ENCODE measurements around the gene KIF7.

KIF7 gene

DNA sequence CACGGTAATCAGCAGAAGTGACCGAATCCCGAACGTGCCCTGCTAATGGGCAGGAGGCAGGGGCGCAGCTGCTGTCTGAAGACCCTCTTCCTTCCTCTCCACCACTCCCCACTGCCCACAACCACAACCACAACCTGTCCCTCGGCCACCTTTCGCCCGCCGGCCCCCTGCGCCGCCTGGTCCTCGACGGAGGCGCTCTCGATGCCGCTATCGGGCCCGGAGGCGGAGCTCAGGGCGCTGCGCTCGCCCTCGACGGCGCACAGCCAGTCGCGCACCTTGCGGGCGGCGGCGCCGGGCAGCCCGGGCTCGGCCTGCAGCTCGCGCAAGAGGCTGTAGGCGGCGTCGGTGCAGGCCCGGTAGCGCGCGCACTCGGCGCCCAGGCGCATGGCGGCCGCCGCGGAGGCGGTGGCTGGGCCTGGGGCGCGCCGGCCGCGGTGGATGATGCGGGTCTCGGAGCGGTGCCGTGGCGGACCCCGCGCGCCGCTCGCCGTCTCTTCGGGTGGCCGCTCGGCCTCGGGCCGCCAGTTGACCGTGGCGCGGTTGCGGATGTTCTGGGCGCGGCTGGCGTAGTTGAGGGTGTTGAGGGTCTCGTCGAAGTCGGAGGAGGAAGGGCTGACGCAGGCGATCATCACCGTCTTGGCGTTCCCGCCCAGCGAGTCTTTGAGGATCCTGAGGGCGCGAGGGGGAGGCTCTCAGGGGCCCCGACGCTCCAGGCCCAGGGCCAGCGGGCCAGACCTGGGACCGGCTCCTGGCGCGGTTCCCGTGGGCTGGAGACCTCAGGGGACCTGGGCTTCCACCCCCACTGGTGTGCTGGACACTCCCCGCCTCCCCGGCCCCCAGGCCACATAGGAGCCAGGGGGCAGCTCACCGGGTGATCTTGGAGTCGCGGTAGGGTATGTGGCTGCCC, 6.9 kb downstream of the KIF7 start:
- DNase-seq: no peak

DNA sequence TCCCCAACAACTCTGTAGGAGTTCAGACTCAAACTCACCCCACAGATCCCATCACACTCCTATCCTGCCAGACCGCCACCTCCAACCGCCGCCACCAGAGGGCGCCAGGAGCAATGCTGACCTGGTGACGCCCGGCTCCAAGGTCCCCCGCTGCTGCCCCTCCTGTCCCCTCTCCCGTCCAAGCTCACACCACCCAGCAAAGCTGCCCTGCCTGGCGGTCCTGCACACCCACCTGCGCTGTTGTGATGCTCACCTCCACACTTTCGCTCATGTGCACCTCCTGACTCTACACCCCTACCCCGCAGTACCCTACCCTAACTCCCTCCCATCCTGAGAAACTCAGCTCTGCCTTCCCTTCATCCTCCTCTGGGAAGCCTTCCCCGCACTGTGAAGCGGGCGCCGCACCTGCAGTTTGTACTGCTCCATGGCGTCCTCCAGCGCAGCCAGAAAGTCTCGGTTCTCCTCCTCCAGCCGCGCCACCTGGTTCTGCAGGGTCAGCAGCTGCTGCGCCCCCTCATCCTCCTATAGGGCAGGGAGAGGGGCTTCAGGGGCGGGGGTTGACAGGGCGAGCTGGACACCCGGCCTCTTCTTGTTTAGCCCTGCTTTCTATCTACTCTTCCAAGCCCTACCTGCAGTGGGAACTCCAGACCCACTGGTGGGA, 7.9 kb downstream of the KIF7 start:
- DNase-seq: peak; percentile 52

DNA sequence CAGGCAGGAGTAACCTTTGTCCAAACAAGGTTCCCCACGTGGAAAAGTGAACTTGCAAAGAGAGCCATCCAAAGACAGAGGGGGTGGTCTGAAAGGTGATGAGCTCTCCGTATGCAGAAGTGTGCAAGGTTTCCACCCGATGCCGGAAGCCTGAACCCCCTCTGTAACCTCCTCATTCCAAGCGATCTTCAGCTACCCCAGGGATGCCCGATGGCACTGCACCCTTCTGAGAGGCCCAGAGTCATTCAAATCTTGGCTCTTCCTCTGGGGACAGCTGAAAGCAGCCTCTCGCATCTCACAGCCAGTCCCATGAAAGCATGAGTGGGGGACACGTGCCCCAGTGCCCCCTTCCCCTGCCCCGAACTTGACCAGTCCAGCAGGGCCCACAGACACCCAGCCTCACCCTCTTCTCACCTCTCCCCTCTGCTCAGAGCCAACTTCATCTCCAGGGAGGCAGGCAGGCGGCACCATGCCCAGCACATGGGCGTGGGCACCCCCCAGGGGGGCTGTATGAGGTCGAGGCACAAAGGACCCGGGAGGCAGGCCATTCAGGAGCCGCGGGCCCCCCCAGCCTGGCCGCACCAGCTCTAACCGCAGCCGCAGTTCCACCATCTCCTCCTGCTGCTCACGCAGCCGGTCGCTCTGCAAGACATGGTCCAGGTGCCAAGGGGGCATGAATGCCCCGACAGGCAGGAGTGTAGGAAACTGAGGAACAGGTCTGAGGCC, 8.7 kb downstream of the KIF7 start:
- DNase-seq: no peak

DNA sequence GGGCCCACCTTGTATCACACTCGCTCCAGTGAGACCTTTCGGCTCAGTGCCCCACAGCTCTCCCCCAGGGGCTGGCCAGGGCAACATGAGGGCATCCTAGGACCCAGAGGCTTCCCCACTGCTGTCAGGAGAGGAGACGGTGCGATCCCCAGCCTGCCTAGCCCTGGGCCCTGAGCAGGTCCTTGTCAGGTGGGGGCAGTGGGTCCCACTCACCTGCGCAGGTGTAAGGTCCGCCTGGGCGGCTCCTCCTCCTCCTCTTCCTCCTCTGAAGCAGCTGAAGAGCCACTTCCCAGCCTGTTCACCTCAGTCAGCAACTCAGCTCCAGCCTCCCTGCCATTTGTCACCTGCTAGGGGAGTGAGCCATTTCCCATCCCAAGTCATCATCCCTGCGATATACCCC, 9.6 kb downstream of the KIF7 start:
- DNase-seq: no peak

- DNase-seq: no peak
Measured at GRCh38 chr15:89642106-89642505, 13.2 kb downstream of the KIF7 start.

- no peak for DNase-seq
Measured at GRCh38 chr15:89641053-89641452, 14.2 kb downstream of the KIF7 start.

GRCh38 chr15:89640245-89640644, 15.0 kb downstream of the KIF7 start:
- no peak for DNase-seq

- DNase-seq: no peak
Measured at GRCh38 chr15:89633585-89633984, 21.7 kb downstream of the KIF7 start.

- no peak for DNase-seq
Measured at GRCh38 chr15:89632563-89633430, 22.5 kb downstream of the KIF7 start.

DNA sequence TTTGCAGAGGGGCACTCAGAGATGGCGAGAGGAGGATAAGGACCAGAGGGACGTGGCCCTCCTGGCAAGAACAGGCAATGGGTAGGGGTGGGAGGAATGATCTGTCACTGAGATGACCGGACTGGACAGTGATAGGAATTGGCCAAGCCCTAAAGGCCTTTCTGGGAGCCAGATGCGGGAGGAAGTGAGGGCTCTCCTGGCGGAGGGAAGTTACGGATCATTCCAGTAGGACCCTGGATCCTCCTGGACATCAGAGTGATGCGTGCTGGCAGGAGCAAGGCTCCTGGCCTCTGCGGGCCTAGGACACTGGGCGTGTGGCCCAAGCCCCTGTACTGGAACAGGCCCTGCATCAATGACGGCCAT, 23.4 kb downstream of the KIF7 start:
- DNase-seq: no peak

- DNase-seq: no peak
Measured at GRCh38 chr15:89630974-89631901, 24.0 kb downstream of the KIF7 start.

DNA sequence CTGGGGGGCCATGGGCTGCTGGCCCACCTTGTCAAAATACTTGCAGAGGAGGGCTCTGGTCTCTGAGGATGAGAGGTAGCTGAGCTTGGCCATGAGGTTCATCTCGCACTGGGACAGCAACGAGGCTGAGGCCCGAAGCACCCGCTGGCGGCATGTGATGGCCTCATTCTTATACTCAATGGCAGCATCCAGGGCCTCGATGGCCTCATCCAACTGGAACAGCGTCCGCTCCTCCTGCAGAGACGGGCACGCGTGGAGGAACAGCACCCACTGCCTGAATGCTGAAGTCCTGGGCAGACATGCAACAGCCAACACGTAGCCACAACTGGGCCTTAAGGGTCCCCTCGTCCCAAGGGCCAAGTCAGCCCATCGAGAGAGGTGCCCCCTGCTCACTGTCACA, 25.0 kb downstream of the KIF7 start:
- DNase-seq: no peak

DNA sequence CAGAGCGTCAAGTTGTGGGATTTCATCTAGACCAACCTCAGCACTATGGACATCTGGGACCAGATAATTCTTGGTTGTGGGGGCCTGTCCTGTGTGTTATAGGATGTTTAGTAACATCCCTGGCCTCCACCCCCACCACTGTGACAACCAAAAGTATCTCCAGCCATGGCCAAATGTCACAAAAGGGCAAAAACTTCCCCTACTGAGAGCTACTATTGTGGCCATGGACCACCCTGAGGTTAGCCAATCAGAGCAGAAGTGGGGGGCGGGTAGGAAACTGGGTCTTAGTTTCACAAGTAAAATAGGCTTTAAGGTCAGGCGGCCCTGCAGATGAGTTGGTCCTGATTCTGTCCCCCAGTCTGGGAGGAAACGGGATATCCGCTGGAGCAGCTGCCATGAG, 25.4 kb downstream of the KIF7 start:
- no peak for DNase-seq

- no peak for DNase-seq
Measured at GRCh38 chr15:89628806-89629715, 26.2 kb downstream of the KIF7 start.

- no peak for DNase-seq
Measured at GRCh38 chr15:89628301-89628700, 27.0 kb downstream of the KIF7 start.

GRCh38 chr15:89627256-89627970, 27.9 kb downstream of the KIF7 start:
- DNase-seq: no peak

- DNase-seq: no peak
Measured at GRCh38 chr15:89625716-89626115, 29.6 kb downstream of the KIF7 start.

DNA sequence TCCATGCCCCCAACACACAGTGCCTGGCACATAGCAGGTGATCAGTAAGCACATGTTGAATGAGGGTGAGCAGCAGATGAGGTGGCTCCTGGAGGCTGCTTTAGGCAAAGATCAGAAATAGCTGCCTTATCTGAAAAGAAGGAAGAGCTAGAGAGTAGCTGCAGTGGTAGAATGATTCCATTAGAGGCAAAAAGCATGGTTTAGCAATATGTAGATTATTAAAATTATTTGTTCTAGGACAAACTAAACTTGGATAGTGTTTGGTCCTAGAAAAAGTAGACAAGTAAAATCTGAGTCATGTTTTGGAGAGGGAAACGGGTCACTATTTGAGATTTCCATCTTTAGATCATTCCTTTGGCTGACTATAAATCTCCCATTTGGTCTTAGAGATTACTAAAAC, 32.1 kb downstream of the KIF7 start:
- no peak for DNase-seq

DNA sequence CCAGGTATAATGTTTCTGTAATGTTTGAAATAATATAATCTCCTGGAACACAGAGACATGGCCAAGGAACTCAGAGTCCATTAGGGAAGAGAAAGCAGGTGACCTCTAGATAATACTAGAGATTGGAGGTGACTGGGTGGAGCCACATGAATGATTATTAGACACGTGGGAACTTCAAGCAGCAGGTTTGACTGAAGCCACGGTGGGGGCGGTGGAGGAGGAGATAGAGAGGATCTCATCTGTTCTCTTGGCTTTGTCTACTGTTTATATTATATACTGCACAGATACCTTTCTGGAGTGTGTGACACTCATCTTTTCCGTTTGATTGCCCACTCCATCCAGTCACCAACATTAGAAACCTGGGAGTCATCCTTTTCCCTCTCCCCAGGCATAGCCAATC, 33.7 kb downstream of the KIF7 start:
- DNase-seq: no peak

DNA sequence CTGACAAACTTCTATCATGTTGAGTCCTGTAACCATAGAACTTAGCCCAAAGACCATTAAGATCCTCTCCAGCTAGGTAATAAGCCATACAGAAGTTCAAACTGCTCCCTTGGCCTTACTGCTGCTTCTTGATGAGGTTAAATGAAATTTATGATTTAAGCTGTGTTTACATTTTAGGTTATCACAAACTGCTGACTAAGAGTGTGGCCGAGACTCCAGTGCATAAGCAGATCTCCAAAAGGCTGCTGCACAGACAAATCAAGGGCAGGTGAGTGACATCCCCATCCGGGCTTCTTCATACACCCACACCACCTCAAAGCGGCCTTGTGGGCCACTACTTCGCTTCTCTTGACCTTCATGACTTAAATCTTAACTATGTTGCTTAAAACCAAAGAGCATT, 39.0 kb downstream of the KIF7 start:
- DNase-seq: no peak
